Mesendoderm (in vitro differentiated cells): ENCODE data around the gene TCEAL5. TPM values are rescaled to one million over a fixed set of nuclear protein-coding genes. Genes with fewer than 3 reads are reported as not detected.
"Not testable (repeated sequence)": the region's sequence is repeated elsewhere in the genome, so short reads cannot be mapped to it uniquely, and the experiment has no call there.

ENCODE experiments used
- DNase-seq: peaks from one replicate; pipeline ENCODE4 v3.0.0; 2013
- H2AK5ac ChIP-seq: 2 replicates; pipeline ENCODE4 v1.6.1; 2013; ENCODE audit warnings: low read length, inconsistent platforms
- H2BK120ac ChIP-seq: 2 replicates; pipeline ENCODE4 v1.6.1; 2013; ENCODE audit warnings: low read depth, mild to moderate bottlenecking, low read length, moderate library complexity, mixed read lengths
- H2BK15ac ChIP-seq: replicated peaks from 2 replicates; pipeline ENCODE4 v1.6.1; 2013; ENCODE audit warnings: low read depth, mild to moderate bottlenecking, moderate library complexity
- H2BK5ac ChIP-seq: 2 replicates; pipeline ENCODE4 v1.6.1; 2013; ENCODE audit warnings: low read length, inconsistent platforms
- H3K18ac ChIP-seq: 2 replicates; pipeline ENCODE4 v1.6.1; 2013; ENCODE audit warnings: mild to moderate bottlenecking, low read length, mixed read lengths
- H3K23ac ChIP-seq: one replicate; pipeline ENCODE4 v1.6.1; 2013; ENCODE audit warnings: low read length
- H3K27ac ChIP-seq: 2 replicates; pipeline ENCODE4 v1.5.1; 2013; ENCODE audit warnings: low read depth, mild to moderate bottlenecking, inconsistent platforms, low read length, moderate library complexity
- H3K27me3 ChIP-seq: 2 replicates; pipeline ENCODE4 v1.6.1; 2013; ENCODE audit warnings: low read length, control low read depth, mild to moderate bottlenecking, inconsistent platforms; ENCODE audit not compliant: insufficient read depth, poor library complexity
- H3K36me3 ChIP-seq: 2 replicates; pipeline ENCODE4 v1.6.1; 2013; ENCODE audit warnings: low read length, inconsistent platforms; ENCODE audit not compliant: control insufficient read depth, insufficient read depth
- H3K4ac ChIP-seq: one replicate; pipeline ENCODE4 v1.6.1; 2013; ENCODE audit warnings: low read depth, mild to moderate bottlenecking, low read length, moderate library complexity
- H3K4me1 ChIP-seq: 2 replicates; pipeline ENCODE4 v1.6.1; 2013; ENCODE audit warnings: low read depth, low read length, inconsistent platforms; ENCODE audit not compliant: control insufficient read depth
- H3K4me2 ChIP-seq: 2 replicates; pipeline ENCODE4 v1.6.1; 2013; ENCODE audit warnings: low read length
- H3K4me3 ChIP-seq: 2 replicates; pipeline ENCODE4 v1.5.1; 2013; ENCODE audit warnings: mild to moderate bottlenecking, low read length
- H3K56ac ChIP-seq: one replicate; pipeline ENCODE4 v1.6.1; 2013; ENCODE audit warnings: low read length
- H3K79me1 ChIP-seq: 2 replicates; pipeline ENCODE4 v1.6.1; 2013; ENCODE audit warnings: low read length, inconsistent platforms
- H3K79me2 ChIP-seq: 2 replicates; pipeline ENCODE4 v1.6.1; 2013; ENCODE audit warnings: mild to moderate bottlenecking, low read length; ENCODE audit not compliant: control insufficient read depth, insufficient read depth
- H3K9ac ChIP-seq: 2 replicates; pipeline ENCODE4 v1.6.1; 2013; ENCODE audit warnings: low read length, inconsistent platforms
- H4K5ac ChIP-seq: one replicate; pipeline ENCODE4 v1.6.1; 2013; ENCODE audit warnings: low read length
- H4K8ac ChIP-seq: one replicate; pipeline ENCODE4 v1.6.1; 2013; ENCODE audit warnings: low read depth, mild to moderate bottlenecking, control low read depth, low read length, moderate library complexity
- WGBS: extraction: QIAGEN DNeasy Blood & Tissue Kit; methylation state at CpG from one replicate; pipeline ENCODE4 v1.1.7; 2013; ENCODE audit warnings: low lambda C conversion rate, missing lambda C conversion rate; ENCODE audit not compliant: insufficient coverage; ENCODE audit errors: extremely low coverage; 5-methylcytosine and 5-hydroxymethylcytosine counted together
- polyA plus RNA-seq, 2 experiments: library from polyadenylated mRNA; stranded (reverse); fragments of 200-250 nt; gene quantifications; one replicate each; pipeline ENCODE4 v1.2.3, GENCODE V29; 2013

TCEAL5 gene
- 2.6 TPM for polyA plus RNA-seq (2013, experiment 1 of 2)
- polyA plus RNA-seq (2013, experiment 2 of 2): 3.0 TPM

DNA sequence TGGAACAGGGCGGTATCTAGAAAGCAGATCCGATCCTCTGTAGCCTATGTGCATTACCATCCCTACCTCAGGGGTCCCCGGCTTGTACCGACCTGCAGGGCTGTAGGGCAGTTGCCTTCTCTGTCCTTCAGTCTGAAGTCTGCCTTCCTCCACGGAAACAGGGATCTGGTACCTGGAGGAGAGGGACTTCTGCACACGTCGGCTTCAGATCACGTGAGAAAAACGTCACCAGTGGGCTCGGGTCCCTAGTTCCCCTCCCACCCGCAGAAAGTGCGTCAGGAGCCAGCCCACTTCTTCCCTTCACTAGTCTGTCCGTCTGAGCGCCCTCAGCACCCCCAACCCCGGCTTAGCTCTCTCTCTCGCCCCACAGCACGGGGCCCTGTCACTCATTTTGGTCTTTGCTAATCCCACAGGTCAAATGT is at the start of gene TCEAL5:
TCEAL5 (minus strand) TSS at position 170 of the 422 bp plus-strand sequence. CDS start 2,187 bp downstream, outside the sequence.
- H3K18ac ChIP-seq: no peak within 1 kb of the TSS
- no peak within 1 kb of the TSS for H3K23ac ChIP-seq
- no peak within 1 kb of the TSS for H2BK15ac ChIP-seq
- no peak for DNase-seq
- H2AK5ac ChIP-seq: no peak within 1 kb of the TSS
- H3K56ac ChIP-seq: peak within 1 kb of the TSS; percentile 42
- H2BK5ac ChIP-seq: no peak within 1 kb of the TSS
- no CpG with 5 or more reads among the region's 17 CpGs for WGBS
- no peaks in the 10 kb centered on the region for H3K36me3 ChIP-seq
- no peak within 1 kb of the TSS for H4K5ac ChIP-seq
- no peak within 1 kb of the TSS for H3K4me3 ChIP-seq
- H3K4ac ChIP-seq: no peak within 1 kb of the TSS
- H3K4me1 ChIP-seq: no peaks in the 10 kb centered on the region
- peak within 1 kb of the TSS; percentile 18 for H3K4me2 ChIP-seq
- H3K9ac ChIP-seq: no peak within 1 kb of the TSS
- no peaks in the 10 kb centered on the region for H3K27me3 ChIP-seq
- no peaks in the 10 kb centered on the region for H3K79me2 ChIP-seq
- H2BK120ac ChIP-seq: no peak within 1 kb of the TSS
- H4K8ac ChIP-seq: no peak within 1 kb of the TSS
- H3K27ac ChIP-seq: no peak within 1 kb of the TSS
- no peaks in the 10 kb centered on the region for H3K79me1 ChIP-seq

GRCh38 chrX:103311399-103311780 is 34.8 kb upstream of the TCEAL5 start:
- Histone ChIP-seq H4K5ac (no peak overlapping the region), H3K27ac (no peak overlapping the region), H3K4me3 (no peak overlapping the region)

GRCh38 chrX:103310555-103311398 is 34.2 kb upstream of the TCEAL5 start, which contains the start of gene BEX2:
TSS of gene BEX2 (minus strand) at chrX:103310990. CDS start at chrX:103309976, 1,014 bp downstream.
- H3K36me3 ChIP-seq: no peaks in the 10 kb centered on the region
- no peak within 1 kb of the TSS for H3K4ac ChIP-seq
- no peak within 1 kb of the TSS for H2BK5ac ChIP-seq
- H3K79me2 ChIP-seq: no peaks in the 10 kb centered on the region
- H4K5ac ChIP-seq: no peak within 1 kb of the TSS
- peak; percentile 91 for DNase-seq
- peak within 1 kb of the TSS; percentile 74 for H3K56ac ChIP-seq
- H2BK120ac ChIP-seq: no peak within 1 kb of the TSS
- no peaks in the 10 kb centered on the region for H3K79me1 ChIP-seq
- H3K4me3 ChIP-seq: peak within 1 kb of the TSS; percentile 44
- H3K4me2 ChIP-seq: peak within 1 kb of the TSS; percentile 22
- no CpG with 5 or more reads among the region's 52 CpGs for WGBS
- no peak within 1 kb of the TSS for H3K27ac ChIP-seq
- no peak within 1 kb of the TSS for H4K8ac ChIP-seq
- H3K4me1 ChIP-seq: no peaks in the 10 kb centered on the region
- peak within 1 kb of the TSS; percentile 51 for H3K9ac ChIP-seq
- no peak within 1 kb of the TSS for H3K23ac ChIP-seq
- no peaks in the 10 kb centered on the region for H3K27me3 ChIP-seq
- no peak within 1 kb of the TSS for H2AK5ac ChIP-seq
- no peak within 1 kb of the TSS for H2BK15ac ChIP-seq
- H3K18ac ChIP-seq: no peak within 1 kb of the TSS

More at GRCh38 chrX:103311399-103311780, 34.8 kb upstream of the TCEAL5 start:
- H3K18ac ChIP-seq: no peak overlapping the region
- WGBS: no CpG with 5 or more reads among the region's 3 CpGs
- no peaks in the 10 kb centered on the region for H3K4me1 ChIP-seq
- no peak overlapping the region for H2BK120ac ChIP-seq
- H3K4me2 ChIP-seq: no peak overlapping the region
- no peaks in the 10 kb centered on the region for H3K27me3 ChIP-seq
- no peak overlapping the region for H2AK5ac ChIP-seq
- H3K23ac ChIP-seq: no peak overlapping the region
- H3K79me1 ChIP-seq: no peaks in the 10 kb centered on the region
- no peak overlapping the region for H4K8ac ChIP-seq
- DNase-seq: no peak
- no peaks in the 10 kb centered on the region for H3K36me3 ChIP-seq
- no peak overlapping the region for H3K4ac ChIP-seq
- no peak overlapping the region for H3K56ac ChIP-seq
- H3K9ac ChIP-seq: no peak overlapping the region
- H2BK15ac ChIP-seq: no peak overlapping the region
- H2BK5ac ChIP-seq: no peak overlapping the region
- no peaks in the 10 kb centered on the region for H3K79me2 ChIP-seq

DNA sequence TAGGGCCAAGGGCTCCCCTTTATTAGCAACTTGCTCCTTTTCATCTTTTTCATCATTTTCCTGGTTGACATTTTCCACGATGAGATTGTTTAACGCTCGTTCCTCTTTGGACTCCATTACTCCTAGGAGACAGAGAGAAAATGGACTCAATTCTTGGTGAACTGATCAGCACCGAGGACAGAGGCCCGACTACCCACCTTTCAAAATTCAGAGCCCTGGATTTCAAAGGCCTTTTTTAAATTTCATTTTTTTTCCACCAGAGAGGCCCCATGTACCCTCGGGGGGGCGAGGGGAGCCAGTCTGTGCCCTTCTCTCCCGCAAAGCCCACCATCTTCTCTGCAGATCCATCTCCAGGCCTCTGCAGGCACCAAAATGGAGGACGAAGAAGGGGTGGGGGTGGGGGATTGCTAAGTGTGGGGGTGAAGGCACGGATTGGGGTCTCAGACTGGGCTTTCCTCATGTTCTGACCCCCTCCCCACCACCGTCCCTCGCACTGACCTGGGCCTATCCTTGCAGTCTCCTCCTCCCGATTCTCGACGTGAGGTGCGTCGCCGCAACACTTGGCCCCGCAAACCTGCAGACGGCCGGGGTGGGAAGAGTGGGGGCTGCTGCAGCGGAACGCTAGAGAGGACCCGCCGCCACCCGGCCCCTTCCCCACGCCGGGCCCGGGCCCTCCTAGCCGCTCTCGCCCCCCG is 33.5 kb upstream of the TCEAL5 start:
- Histone ChIP-seq H3K9ac (peak overlapping the region; percentile 34), H3K79me2 (no peaks in the 10 kb centered on the region), H3K4ac (no peak overlapping the region), H2AK5ac (no peak overlapping the region), H3K56ac (peak overlapping the region; percentile 42), H4K5ac (no peak overlapping the region), H3K4me1 (no peaks in the 10 kb centered on the region), H2BK15ac (no peak overlapping the region), H3K18ac (no peak overlapping the region), H3K79me1 (no peaks in the 10 kb centered on the region), H2BK120ac (no peak overlapping the region), H3K27ac (no peak overlapping the region), H3K36me3 (no peaks in the 10 kb centered on the region), H2BK5ac (no peak overlapping the region), H3K23ac (no peak overlapping the region), H3K4me2 (peak overlapping the region; percentile 20), H3K27me3 (no peaks in the 10 kb centered on the region), H3K4me3 (peak overlapping the region; percentile 44), H4K8ac (no peak overlapping the region)
- no CpG with 5 or more reads among the region's 32 CpGs for WGBS
- no peak for DNase-seq

DNA sequence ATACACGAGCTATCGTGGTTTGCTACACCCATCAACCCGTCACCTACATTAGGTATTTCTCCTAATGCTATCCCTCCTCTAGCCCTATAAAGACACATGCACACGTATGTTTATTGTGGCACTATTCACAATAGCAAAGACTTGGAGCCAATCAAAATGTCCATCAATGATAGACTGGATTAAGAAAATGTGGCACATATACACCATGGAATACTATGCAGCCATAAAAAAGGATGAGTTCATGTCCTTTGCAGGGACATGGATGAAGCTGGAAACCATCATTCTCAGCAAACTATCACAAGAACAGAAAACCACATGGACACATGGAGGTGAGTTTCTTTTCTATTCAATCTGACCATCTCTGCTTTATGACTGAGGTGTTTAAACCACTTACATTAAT is 29.1 kb upstream of the TCEAL5 start:
- not testable (repeated sequence) for H3K79me1 ChIP-seq, H2AK5ac ChIP-seq, H4K5ac ChIP-seq, H3K23ac ChIP-seq, H3K27me3 ChIP-seq, H3K4me2 ChIP-seq, H3K27ac ChIP-seq, H2BK15ac ChIP-seq, H3K4me1 ChIP-seq, H2BK5ac ChIP-seq, H3K4ac ChIP-seq, H3K4me3 ChIP-seq, DNase-seq, H4K8ac ChIP-seq, H3K56ac ChIP-seq, H3K79me2 ChIP-seq, H3K36me3 ChIP-seq, H3K9ac ChIP-seq, H2BK120ac ChIP-seq, H3K18ac ChIP-seq
- no CpG with 5 or more reads among the region's 4 CpGs for WGBS
